ENCODE data around the gene COBLL1. TPM values are rescaled to one million over a fixed set of nuclear protein-coding genes. Genes with fewer than 3 reads are reported as not detected.

COBLL1 gene
- total and polyA plus RNA-seq, 2 of the 4 experiments (the other 2 are of a cell fraction): 0.79 to 1.1 TPM

GRCh38 chr2:164849506-164849905, 7.9 kb upstream of the COBLL1 start:
- Histone ChIP-seq H3K4me1 (ENCODE audit: control insufficient read depth, insufficient read depth, low read length) (no peaks in the 10 kb centered on the region), H3K18ac (ENCODE audit: low read depth, low read length) (no peak overlapping the region), H3K9ac (ENCODE audit: low read depth, low read length) (no peak overlapping the region), H2AFZ (replicated peaks; ENCODE audit: low read length, poor library complexity) (no peak overlapping the region), H2BK20ac (ENCODE audit: low read depth, low read length) (no peak overlapping the region), H3K79me1 (ENCODE audit: low read depth in 1 of 2, low read length in 2 of 2) (no peaks in the 10 kb centered on the region), H4K8ac (ENCODE audit: low read depth in 2 of 2, low read length in 2 of 2) (no peak overlapping the region), H4K20me1 (ENCODE audit: insufficient read depth, low read length) (no peaks in the 10 kb centered on the region), H4K91ac (ENCODE audit: insufficient read depth, low read depth, low read length) (no peak overlapping the region), H3K36me3 (ENCODE audit: control insufficient read depth, insufficient read depth, low read length) (no peaks in the 10 kb centered on the region), H2BK15ac (ENCODE audit: low read depth, low read length) (no peak overlapping the region), H3K4me2 (ENCODE audit: low read depth, low read length) (no peak overlapping the region), H4K5ac (ENCODE audit: low read depth, low read length) (no peak overlapping the region), H3K23ac (ENCODE audit: low read depth, low read length) (no peak overlapping the region), H3K27me3 (ENCODE audit: control insufficient read depth, insufficient read depth, low read length) (peaks cover 3% of the 10 kb centered on the region; the same call in 1 of the 2 replicates), H3K14ac (replicated peaks; ENCODE audit: low read depth, low read length) (no peak overlapping the region), H2AK9ac (replicated peaks; ENCODE audit: low read depth, low read length, poor library complexity) (no peak overlapping the region), H2BK120ac (ENCODE audit: low read depth, low read length) (no peak overlapping the region), H3K9me3 (ENCODE audit: control insufficient read depth, insufficient read depth, low read length) (no peaks in the 10 kb centered on the region), H2AK5ac (ENCODE audit: low read depth, low read length) (no peak overlapping the region), H3K27ac (ENCODE audit: insufficient read depth, low read length) (no peak overlapping the region), H3K56ac (ENCODE audit: extremely low read depth, insufficient read depth, low read length) (no peak overlapping the region), H2BK5ac (ENCODE audit: low read depth, low read length, poor library complexity, severe bottlenecking) (no peak overlapping the region), H3K9me1 (ENCODE audit: insufficient read depth, low read length) (no peaks in the 10 kb centered on the region), H3K4me3 (ENCODE audit: insufficient read depth, low read depth, low read length) (no peak overlapping the region), H3K4ac (ENCODE audit: low read depth, low read length) (no peak overlapping the region)
- BruUV-seq (replicated peaks): no TSS peak
- dilution Hi-C loops (cut with HindIII; ENCODE audit: low sequenced_read_pairs, unreplicated experiment): no loop called here
- intact Hi-C loops (cut with micrococcal nuclease): no loop called here
- no peak for ATAC-seq (ENCODE audit: low read depth)
- no CpG with 5 or more reads among the region's 1 CpG for WGBS, 2 experiments (ENCODE audit: extremely low coverage in 2 of 2, insufficient read length in 1 of 2)
- ChIA-PET POLR2A (ENCODE audit: unreplicated experiment) (no interaction called here), CTCF (interaction anchor here (1.2 kb wide), 1 partner anchor 12 kb away, joined by 3 read pairs; no protein-coding TSS in a partner anchor)
- TF ChIP-seq RFX5 (IDR thresholded peaks at IDR 0.05; ENCODE audit: low read depth, low read length): no peak
- no peak for TF ChIP-seq SMC3 (IDR thresholded peaks at IDR 0.05; ENCODE audit: low read depth, low read length)
- no peak for TF ChIP-seq RAD21 (IDR thresholded peaks at IDR 0.05; ENCODE audit: low read length)
- no peak for TF ChIP-seq ELK1 (IDR thresholded peaks at IDR 0.05; ENCODE audit: borderline replicate concordance, low read depth, low read length)
- no peak for TF ChIP-seq MAFK (IDR thresholded peaks at IDR 0.05; ENCODE audit: low read depth, low read length)
- TF ChIP-seq CHD1 (IDR thresholded peaks at IDR 0.05; ENCODE audit: low read depth, low read length): no peak
- no peak for TF ChIP-seq MAZ (IDR thresholded peaks at IDR 0.05; ENCODE audit: borderline replicate concordance, low read depth, low read length)
- no peak for TF ChIP-seq MXI1 (IDR thresholded peaks at IDR 0.05; ENCODE audit: borderline replicate concordance, low read depth, low read length)
- no peak for TF ChIP-seq USF2 (IDR thresholded peaks at IDR 0.05; ENCODE audit: low read depth, low read length)
- no peak for TF ChIP-seq CEBPB (IDR thresholded peaks at IDR 0.05; ENCODE audit: low read depth, low read length)
- TF ChIP-seq NFE2L2 (IDR thresholded peaks at IDR 0.05; ENCODE audit: low read depth, low read length): no peak
- in situ Hi-C loops (cut with MboI; ENCODE audit: low sequenced_read_pairs): no loop called here
- no peak for DNase-seq
